MM.1S (cell line): Measurements from ENCODE around the gene CACNA1D.

Experiments
- CTCF ChIP-seq: fragments of 300-600 bp; sonication (generic); IDR thresholded peaks from 2 replicates; pipeline ENCODE4 v1.5.1; 2016; ENCODE audit warnings: antibody characterized with exemption, low read length, mixed read lengths
- EZH2 ChIP-seq: fragments of 300-600 bp; sonication (generic); optimal IDR thresholded peaks from 2 replicates; pipeline ENCODE3; 2017; ENCODE audit warnings: low read depth, mild to moderate bottlenecking, antibody characterized with exemption, low read length, mixed read lengths

- no peak for TF ChIP-seq CTCF
- no peak for TF ChIP-seq EZH2
Measured at GRCh38 chr3:53672981-53673380, 178.6 kb downstream of the CACNA1D start.
